Colon (tissue), 2 donors: ENCODE data around the gene CNTNAP1.

ENCODE experiments used
- FAIRE-seq: peaks from 2 replicates; lab custom pipeline; 2012; peaks lifted over from hg19 to GRCh38; lab: Jason Lieb, UNC
- donor health status: control.
- donor health status: control.

Gene CNTNAP1

GRCh38 chr17:42685831-42686230 lies 3.5 kb downstream of the CNTNAP1 start:
- no peak for FAIRE-seq

GRCh38 chr17:42686520-42687128 lies 4.3 kb downstream of the CNTNAP1 start:
- no peak for FAIRE-seq

GRCh38 chr17:42687707-42688320 lies 5.5 kb downstream of the CNTNAP1 start:
- no peak for FAIRE-seq

GRCh38 chr17:42690596-42690995 lies 8.3 kb downstream of the CNTNAP1 start:
- FAIRE-seq, result no peak

- FAIRE-seq, result no peak
Measured at GRCh38 chr17:42691021-42691545, 8.8 kb downstream of the CNTNAP1 start.

GRCh38 chr17:42692489-42692888 lies 10.2 kb downstream of the CNTNAP1 start:
- FAIRE-seq, result no peak

GRCh38 chr17:42694524-42694923 lies 12.2 kb downstream of the CNTNAP1 start:
- no peak for FAIRE-seq

- no peak for FAIRE-seq
Measured at GRCh38 chr17:42695500-42695899, 13.2 kb downstream of the CNTNAP1 start.

GRCh38 chr17:42697108-42697811 lies 14.9 kb downstream of the CNTNAP1 start:
- FAIRE-seq, result no peak

- FAIRE-seq, result no peak
Measured at GRCh38 chr17:42698736-42699414, 16.5 kb downstream of the CNTNAP1 start.

- no peak for FAIRE-seq
Measured at GRCh38 chr17:42699415-42699740, 17.0 kb downstream of the CNTNAP1 start.

GRCh38 chr17:42700586-42701289 lies 18.4 kb downstream of the CNTNAP1 start:
- no peak for FAIRE-seq

GRCh38 chr17:42702446-42702845 lies 20.1 kb downstream of the CNTNAP1 start:
- no peak for FAIRE-seq

GRCh38 chr17:42704490-42704836 lies 22.1 kb downstream of the CNTNAP1 start:
- no peak for FAIRE-seq

GRCh38 chr17:42704837-42705494 lies 22.6 kb downstream of the CNTNAP1 start:
- no peak for FAIRE-seq

GRCh38 chr17:42706732-42707131 lies 24.4 kb downstream of the CNTNAP1 start:
- no peak for FAIRE-seq

GRCh38 chr17:42708588-42708987 lies 26.3 kb downstream of the CNTNAP1 start:
- no peak for FAIRE-seq

- FAIRE-seq, result no peak
Measured at GRCh38 chr17:42709561-42709960, 27.2 kb downstream of the CNTNAP1 start.

GRCh38 chr17:42720996-42721583 lies 38.8 kb downstream of the CNTNAP1 start:
- FAIRE-seq, result no peak

- FAIRE-seq, result no peak
Measured at GRCh38 chr17:42723636-42724035, 41.3 kb downstream of the CNTNAP1 start.

- FAIRE-seq, result no peak
Measured at GRCh38 chr17:42725143-42725542, 42.8 kb downstream of the CNTNAP1 start.
